ENCODE results near the gene CARMIL1.

The CARMIL1 gene

DNA sequence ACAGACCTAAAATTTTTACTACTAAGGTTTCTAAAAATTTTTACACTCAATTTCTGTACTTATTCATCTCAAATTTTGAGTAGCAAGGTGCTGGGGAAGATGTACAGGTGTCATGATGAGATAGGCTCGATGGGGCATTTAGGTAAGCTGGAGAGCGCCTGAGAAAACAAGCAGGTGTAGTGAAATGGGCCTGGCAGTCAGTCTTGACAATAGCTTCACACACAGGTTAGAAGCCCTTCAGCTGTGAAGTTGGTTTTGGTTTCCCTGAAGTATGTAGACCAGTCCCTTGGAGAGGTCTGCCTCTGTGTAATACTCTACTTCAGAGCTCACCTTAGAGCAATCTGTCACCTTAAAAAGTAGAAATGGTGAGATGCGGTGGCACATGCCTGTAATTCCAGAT, 228.9 kb downstream of the CARMIL1 start:
- H3K4ac ChIP-seq (ENCODE audit: low read depth in 1 of 2, low read length in 2 of 2) = no peak overlapping the region
- WGBS = 58% methylated on average over 3 of the region's 3 CpGs
- H3K27me3 ChIP-seq (ENCODE audit: control insufficient read depth in 1 of 2, insufficient read depth in 1 of 2, low read length in 2 of 2) = no peaks in the 10 kb centered on the region
- H3K36me3 ChIP-seq (ENCODE audit: control insufficient read depth in 1 of 2, insufficient read depth in 2 of 2, low read depth in 1 of 2, low read length in 2 of 2) = peaks cover 0 to 11% of the 10 kb centered on the region in 2 experiments
- no peak overlapping the region for H2BK5ac ChIP-seq (ENCODE audit: low read depth, low read length, poor library complexity, severe bottlenecking)
- H3K9ac ChIP-seq (ENCODE audit: low read length) = no peak overlapping the region
- H3K4me3 ChIP-seq (ENCODE audit: insufficient read depth in 1 of 2, low read depth in 1 of 2, low read length in 2 of 2) = no peak overlapping the region
- H3K79me1 ChIP-seq (replicated peaks; ENCODE audit: low read length, poor library complexity, severe bottlenecking) = no peaks in the 10 kb centered on the region
- no peak for DNase-seq
- H2BK15ac ChIP-seq (ENCODE audit: low read depth, poor library complexity, severe bottlenecking) = no peak overlapping the region
- no peak overlapping the region for H2AK5ac ChIP-seq (ENCODE audit: low read length, severe bottlenecking)
- no peak overlapping the region for H2BK12ac ChIP-seq (ENCODE audit: low read length in 2 of 2)
- no peak overlapping the region for H3K4me2 ChIP-seq (ENCODE audit: low read length, poor library complexity, severe bottlenecking)
- H3K27ac ChIP-seq (ENCODE audit: low read length, poor library complexity, severe bottlenecking) = no peak overlapping the region
- H2AFZ ChIP-seq (ENCODE audit: low read depth, low read length) = no peak overlapping the region
- peaks cover 1% of the 10 kb centered on the region for H3K4me1 ChIP-seq (ENCODE audit: control insufficient read depth, insufficient read depth, low read depth, low read length)
- H2BK120ac ChIP-seq (ENCODE audit: low read depth, low read length) = no peak overlapping the region
- H3K18ac ChIP-seq (ENCODE audit: low read depth in 1 of 2, low read length in 2 of 2) = no peak overlapping the region
- H3K23ac ChIP-seq (ENCODE audit: low read length in 2 of 2) = no peak overlapping the region
- no peak overlapping the region for H3K14ac ChIP-seq (ENCODE audit: low read length in 2 of 2)
- no peak overlapping the region for H4K8ac ChIP-seq (ENCODE audit: low read length)
- no peak overlapping the region for H4K91ac ChIP-seq (ENCODE audit: low read length)
- H3K9me3 ChIP-seq (ENCODE audit: control insufficient read depth, low read length) = peaks cover 4% of the 10 kb centered on the region

DNA sequence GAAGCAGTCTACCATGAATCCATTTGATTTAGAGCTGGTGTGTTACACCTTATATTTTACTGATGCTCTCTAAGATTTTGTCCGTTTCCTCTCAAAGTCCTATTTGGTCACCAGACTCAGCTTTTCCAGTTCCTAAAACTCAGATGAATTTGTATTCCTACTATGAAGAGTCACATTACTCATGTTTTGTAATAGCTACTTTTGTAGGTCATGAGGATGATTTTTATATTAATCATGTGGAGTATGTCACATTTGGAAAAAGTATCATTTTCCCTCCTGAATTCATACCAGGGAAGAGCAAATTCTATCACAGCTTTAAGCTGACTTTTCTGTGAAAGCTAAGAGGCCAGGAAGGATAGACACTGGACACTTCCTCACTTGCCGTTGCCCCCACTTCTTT, 232.2 kb downstream of the CARMIL1 start:
- Histone ChIP-seq H3K36me3 (ENCODE audit: control insufficient read depth in 1 of 2, insufficient read depth in 2 of 2, low read depth in 1 of 2, low read length in 2 of 2) (peaks cover 5 to 15% of the 10 kb centered on the region in 2 experiments), H2BK12ac (ENCODE audit: low read length in 2 of 2) (no peak overlapping the region), H4K91ac (ENCODE audit: low read length) (no peak overlapping the region), H4K8ac (ENCODE audit: low read length) (no peak overlapping the region), H3K27ac (ENCODE audit: low read length, poor library complexity, severe bottlenecking) (no peak overlapping the region), H2BK15ac (ENCODE audit: low read depth, poor library complexity, severe bottlenecking) (no peak overlapping the region), H3K4ac (ENCODE audit: low read depth in 1 of 2, low read length in 2 of 2) (no peak overlapping the region), H3K4me1 (ENCODE audit: control insufficient read depth, insufficient read depth, low read depth, low read length) (no peaks in the 10 kb centered on the region), H3K23ac (ENCODE audit: low read length in 2 of 2) (no peak overlapping the region), H2AK5ac (ENCODE audit: low read length, severe bottlenecking) (no peak overlapping the region), H3K4me2 (ENCODE audit: low read length, poor library complexity, severe bottlenecking) (no peak overlapping the region), H3K18ac (ENCODE audit: low read depth in 1 of 2, low read length in 2 of 2) (no peak overlapping the region), H3K27me3 (ENCODE audit: control insufficient read depth in 1 of 2, insufficient read depth in 1 of 2, low read length in 2 of 2) (no peaks in the 10 kb centered on the region), H2BK120ac (ENCODE audit: low read depth, low read length) (no peak overlapping the region), H3K9ac (ENCODE audit: low read length) (peak overlapping the region; percentile 76), H2AFZ (ENCODE audit: low read depth, low read length) (no peak overlapping the region), H3K4me3 (ENCODE audit: insufficient read depth in 1 of 2, low read depth in 1 of 2, low read length in 2 of 2) (peak overlapping the region in 1 of 2 experiments; percentile 17), H3K79me1 (replicated peaks; ENCODE audit: low read length, poor library complexity, severe bottlenecking) (peaks cover 2% of the 10 kb centered on the region), H3K14ac (ENCODE audit: low read length in 2 of 2) (no peak overlapping the region), H3K9me3 (ENCODE audit: control insufficient read depth, low read length) (peaks cover 4% of the 10 kb centered on the region), H2BK5ac (ENCODE audit: low read depth, low read length, poor library complexity, severe bottlenecking) (no peak overlapping the region)
- DNase-seq = no peak
- 100% methylated on average over 1 of the region's 2 CpGs for WGBS

DNA sequence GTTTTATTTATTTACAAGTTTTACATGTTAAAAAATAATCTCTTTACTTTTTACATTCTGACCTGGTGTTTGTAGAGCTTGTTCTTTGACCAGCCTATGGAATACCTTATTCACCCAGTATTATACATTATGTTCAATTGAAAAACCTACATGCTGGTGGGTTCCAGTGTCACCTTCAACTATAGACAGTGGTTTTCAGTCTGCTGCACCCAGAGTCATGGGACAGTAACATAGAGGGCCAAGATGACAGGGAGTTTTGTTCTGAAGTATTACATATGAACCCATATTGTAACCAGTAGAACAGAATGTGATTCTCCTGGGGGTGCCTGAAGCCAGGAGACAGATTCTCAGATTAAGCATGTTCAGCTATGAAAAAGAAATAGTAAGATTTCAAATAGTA, 233.4 kb downstream of the CARMIL1 start:
- DNase-seq = no peak
- Histone ChIP-seq H3K4ac (ENCODE audit: low read depth in 1 of 2, low read length in 2 of 2) (no peak overlapping the region), H3K9me3 (ENCODE audit: control insufficient read depth, low read length) (peaks cover 4% of the 10 kb centered on the region), H2AK5ac (ENCODE audit: low read length, severe bottlenecking) (no peak overlapping the region), H4K8ac (ENCODE audit: low read length) (no peak overlapping the region), H3K36me3 (ENCODE audit: control insufficient read depth in 1 of 2, insufficient read depth in 2 of 2, low read depth in 1 of 2, low read length in 2 of 2) (peaks cover 5 to 27% of the 10 kb centered on the region in 2 experiments), H3K4me2 (ENCODE audit: low read length, poor library complexity, severe bottlenecking) (no peak overlapping the region), H2AFZ (ENCODE audit: low read depth, low read length) (no peak overlapping the region), H3K9ac (ENCODE audit: low read length) (no peak overlapping the region), H3K27me3 (ENCODE audit: control insufficient read depth in 1 of 2, insufficient read depth in 1 of 2, low read length in 2 of 2) (no peaks in the 10 kb centered on the region), H3K4me3 (ENCODE audit: insufficient read depth in 1 of 2, low read depth in 1 of 2, low read length in 2 of 2) (no peak overlapping the region), H3K79me1 (replicated peaks; ENCODE audit: low read length, poor library complexity, severe bottlenecking) (peaks cover 2% of the 10 kb centered on the region), H2BK12ac (ENCODE audit: low read length in 2 of 2) (no peak overlapping the region), H3K14ac (ENCODE audit: low read length in 2 of 2) (no peak overlapping the region), H3K4me1 (ENCODE audit: control insufficient read depth, insufficient read depth, low read depth, low read length) (no peaks in the 10 kb centered on the region), H3K23ac (ENCODE audit: low read length in 2 of 2) (no peak overlapping the region), H3K18ac (ENCODE audit: low read depth in 1 of 2, low read length in 2 of 2) (no peak overlapping the region), H2BK120ac (ENCODE audit: low read depth, low read length) (no peak overlapping the region), H2BK15ac (ENCODE audit: low read depth, poor library complexity, severe bottlenecking) (no peak overlapping the region), H2BK5ac (ENCODE audit: low read depth, low read length, poor library complexity, severe bottlenecking) (no peak overlapping the region), H3K27ac (ENCODE audit: low read length, poor library complexity, severe bottlenecking) (no peak overlapping the region), H4K91ac (ENCODE audit: low read length) (no peak overlapping the region)

DNA sequence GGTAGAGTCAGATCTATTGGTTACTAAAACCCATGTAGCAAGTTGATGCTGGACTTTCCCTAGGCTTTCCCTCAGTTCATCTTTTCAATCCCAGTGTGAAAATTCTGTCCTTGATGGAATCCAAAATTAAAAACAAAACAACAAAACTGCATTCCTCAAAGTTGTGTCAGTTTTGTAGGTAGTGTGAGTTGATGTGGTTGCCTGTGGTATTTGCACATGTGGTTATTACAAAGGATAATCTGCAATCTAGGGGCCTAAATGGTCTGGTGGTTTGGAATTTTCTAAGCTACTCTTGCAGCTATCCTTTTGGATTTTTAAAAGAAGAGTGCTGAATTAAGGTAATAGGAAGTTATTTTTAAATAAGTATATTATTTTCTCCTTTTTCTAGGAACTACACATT, 240.7 kb downstream of the CARMIL1 start:
- no peak for DNase-seq
- Histone ChIP-seq H3K18ac (ENCODE audit: low read depth in 1 of 2, low read length in 2 of 2) (no peak overlapping the region), H3K4me3 (ENCODE audit: insufficient read depth in 1 of 2, low read depth in 1 of 2, low read length in 2 of 2) (no peak overlapping the region), H4K91ac (ENCODE audit: low read length) (no peak overlapping the region), H3K9ac (ENCODE audit: low read length) (no peak overlapping the region), H3K23ac (ENCODE audit: low read length in 2 of 2) (no peak overlapping the region), H4K8ac (ENCODE audit: low read length) (no peak overlapping the region), H3K4me2 (ENCODE audit: low read length, poor library complexity, severe bottlenecking) (no peak overlapping the region), H3K4ac (ENCODE audit: low read depth in 1 of 2, low read length in 2 of 2) (no peak overlapping the region), H3K79me1 (replicated peaks; ENCODE audit: low read length, poor library complexity, severe bottlenecking) (no peaks in the 10 kb centered on the region), H2AFZ (ENCODE audit: low read depth, low read length) (no peak overlapping the region), H2BK5ac (ENCODE audit: low read depth, low read length, poor library complexity, severe bottlenecking) (no peak overlapping the region), H3K14ac (ENCODE audit: low read length in 2 of 2) (no peak overlapping the region), H2BK15ac (ENCODE audit: low read depth, poor library complexity, severe bottlenecking) (no peak overlapping the region), H3K27ac (ENCODE audit: low read length, poor library complexity, severe bottlenecking) (no peak overlapping the region), H2AK5ac (ENCODE audit: low read length, severe bottlenecking) (no peak overlapping the region), H3K27me3 (ENCODE audit: control insufficient read depth in 1 of 2, insufficient read depth in 1 of 2, low read length in 2 of 2) (no peaks in the 10 kb centered on the region), H2BK120ac (ENCODE audit: low read depth, low read length) (no peak overlapping the region), H3K36me3 (ENCODE audit: control insufficient read depth in 1 of 2, insufficient read depth in 2 of 2, low read depth in 1 of 2, low read length in 2 of 2) (peaks cover 13 to 86% of the 10 kb centered on the region in 2 experiments), H3K4me1 (ENCODE audit: control insufficient read depth, insufficient read depth, low read depth, low read length) (no peaks in the 10 kb centered on the region), H2BK12ac (ENCODE audit: low read length in 2 of 2) (no peak overlapping the region), H3K9me3 (ENCODE audit: control insufficient read depth, low read length) (no peaks in the 10 kb centered on the region)
